Right kidney (tissue), 1 donor: ENCODE measurements around the gene SPAG9.

Experiments
- DNase-seq: peaks from one replicate; pipeline ENCODE4 v3.0.0-alpha.2; 2016

SPAG9 gene

GRCh38 chr17:50986989-50987660 is 133.5 kb downstream of the SPAG9 start:
- DNase-seq, result no peak

DNA sequence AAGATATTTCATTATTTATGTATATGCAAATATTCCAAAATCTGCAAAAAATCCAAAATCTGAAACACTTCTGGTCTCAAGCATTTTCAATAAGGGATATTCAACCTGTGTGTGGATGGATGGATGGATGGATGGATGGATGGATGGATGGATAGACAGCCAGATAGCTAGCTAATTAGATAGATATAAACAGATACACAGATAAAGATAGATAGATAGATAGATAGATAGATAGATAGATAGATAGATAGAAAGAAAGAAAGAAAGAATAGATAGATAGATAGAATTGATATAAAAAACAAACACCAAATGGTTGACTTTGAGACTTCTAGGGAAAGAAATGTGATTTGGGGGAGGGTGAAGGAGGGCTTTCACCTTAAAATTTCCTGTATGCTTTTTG is 139.4 kb downstream of the SPAG9 start:
- no peak for DNase-seq

DNA sequence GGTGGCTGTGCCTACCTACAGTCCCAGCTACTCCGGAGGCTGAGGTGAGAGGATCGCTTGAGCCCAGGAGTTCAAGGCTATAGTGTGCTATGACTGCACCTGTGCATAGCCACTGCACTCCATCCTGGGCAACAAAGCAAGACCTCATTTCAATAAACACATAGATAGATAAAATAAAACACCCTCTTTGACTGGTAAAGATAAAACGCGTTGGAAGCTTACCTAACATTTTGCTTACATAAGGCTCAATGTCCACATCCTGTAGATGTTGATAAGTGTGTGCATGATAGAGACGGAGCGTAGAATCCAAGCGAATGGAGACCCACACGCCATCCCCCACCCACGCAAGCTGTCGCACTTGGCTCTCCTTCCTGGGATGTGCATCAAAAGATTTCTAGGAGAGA is 141.1 kb downstream of the SPAG9 start:
- DNase-seq, result no peak

DNA sequence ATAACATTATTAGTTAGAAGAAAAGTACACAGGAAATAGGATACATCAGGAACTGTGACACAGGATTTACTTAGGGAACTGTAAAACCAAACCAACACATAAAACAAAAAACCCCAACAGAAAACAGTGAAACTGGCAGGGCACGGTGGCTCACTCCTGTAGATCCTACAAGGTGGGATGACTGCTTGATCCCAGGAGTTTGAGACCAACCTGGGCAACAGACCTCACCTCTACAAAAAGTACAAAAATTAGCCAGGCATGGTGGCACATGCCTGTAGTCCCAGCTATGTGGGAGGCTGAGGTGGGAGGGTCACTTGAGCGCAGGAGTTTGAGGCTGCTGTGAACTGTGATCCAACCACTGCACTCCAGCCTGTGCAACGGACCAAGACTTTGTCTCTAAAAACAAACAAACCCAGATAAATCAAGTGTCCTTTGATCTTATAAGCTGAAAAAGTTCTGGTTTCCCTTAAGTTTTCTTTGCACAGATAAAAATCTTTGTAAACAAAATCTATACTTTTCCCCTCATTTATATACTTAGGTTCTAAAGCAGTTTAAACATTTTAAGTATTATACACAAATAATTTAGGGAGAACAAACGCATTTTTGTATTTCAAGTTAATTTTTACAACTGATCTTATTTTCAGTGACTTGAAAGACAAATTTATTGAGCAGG is 143.0 kb downstream of the SPAG9 start:
- DNase-seq, result peak; percentile 33

DNA sequence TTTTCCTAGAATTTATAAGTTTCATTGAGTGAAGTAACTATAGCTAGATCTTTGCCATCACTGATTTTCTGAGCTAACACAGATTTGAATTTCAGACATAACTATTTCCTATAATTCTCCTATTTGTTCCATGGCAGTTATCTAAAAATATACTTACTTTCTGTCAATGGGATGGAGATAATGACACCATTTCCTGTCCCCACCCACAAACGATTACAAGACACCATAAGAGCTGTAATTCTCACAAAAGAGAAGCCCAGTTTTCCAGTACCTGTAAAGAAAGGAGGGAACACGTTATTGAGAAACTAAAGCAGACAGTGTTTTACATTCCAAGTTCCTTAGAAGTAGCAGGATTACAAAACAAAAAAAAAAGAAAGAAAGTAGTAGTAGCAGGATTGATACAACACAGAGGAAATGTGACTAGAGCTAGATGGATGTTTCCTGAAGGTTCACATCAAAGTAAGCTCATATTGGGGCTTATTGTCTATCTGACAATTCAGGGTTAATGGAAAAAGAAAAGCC is 143.7 kb downstream of the SPAG9 start:
- no peak for DNase-seq

DNA sequence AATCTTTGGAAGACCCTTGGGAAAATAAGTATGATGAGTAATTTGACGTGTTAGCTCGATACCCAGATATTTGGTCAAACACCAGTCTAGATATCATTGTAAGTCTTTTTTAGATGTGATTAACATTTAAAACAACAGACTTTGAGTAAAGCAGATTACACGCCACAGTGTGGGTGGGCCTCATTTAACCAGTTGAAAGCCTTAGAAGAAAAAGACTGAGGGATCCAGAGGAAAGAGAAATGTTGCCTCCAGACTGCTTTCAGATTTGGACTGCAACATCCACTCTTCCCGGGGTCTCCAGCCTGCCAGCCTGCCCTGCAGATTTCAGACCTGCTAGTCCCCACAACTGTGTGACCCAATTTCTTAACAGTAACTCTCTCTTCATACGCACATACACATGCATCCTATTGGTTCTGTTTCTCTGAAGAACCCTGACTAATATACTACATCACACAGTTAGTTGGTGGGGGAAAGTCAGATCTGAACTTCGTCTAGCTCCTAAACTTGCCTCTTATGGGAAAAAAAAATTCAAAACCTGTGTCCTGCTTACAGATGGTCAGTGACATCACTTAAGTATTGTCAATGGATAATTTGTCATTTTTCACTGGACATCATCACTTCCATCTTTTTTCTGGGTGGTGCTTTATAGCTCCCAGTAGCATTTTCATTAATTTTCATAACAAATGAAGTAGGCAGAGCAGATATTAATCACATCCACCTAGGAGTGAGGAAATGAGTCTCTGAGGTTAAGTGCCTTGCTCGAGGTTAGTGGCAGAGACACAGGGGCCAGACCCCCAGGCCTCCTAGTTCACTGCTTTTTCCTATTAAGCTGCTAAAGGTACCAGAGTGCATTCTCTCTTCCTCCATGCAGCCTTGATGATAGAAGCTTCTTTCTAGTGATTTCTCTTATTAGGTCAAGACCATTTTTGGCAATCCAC is 146.8 kb downstream of the SPAG9 start:
- DNase-seq, result no peak

GRCh38 chr17:50972577-50972976 is 148.1 kb downstream of the SPAG9 start:
- DNase-seq, result peak; percentile 21

- no peak for DNase-seq
These were observed 152.9 kb downstream of the SPAG9 start for GRCh38 chr17:50967795-50968194.

GRCh38 chr17:50966163-50966666 is 154.5 kb downstream of the SPAG9 start:
- DNase-seq, result no peak

DNA sequence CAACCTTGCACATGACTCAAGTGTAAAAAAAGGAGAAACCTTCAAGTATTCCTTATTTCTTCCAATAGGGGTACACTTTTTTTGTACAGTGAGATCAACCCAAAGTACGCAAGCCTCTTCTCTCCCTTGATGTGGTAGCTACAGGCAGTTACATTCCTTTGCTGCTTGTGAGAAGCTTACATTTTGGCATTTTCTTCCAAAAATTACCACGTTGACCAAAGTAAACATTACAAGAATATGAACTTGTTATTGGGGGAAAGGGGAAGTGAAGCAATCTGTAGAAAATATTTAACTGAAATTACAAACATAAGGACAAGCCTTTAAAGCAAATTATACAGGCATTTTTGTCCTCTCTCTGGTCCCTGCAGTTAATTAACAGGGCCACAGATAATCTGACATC is 157.5 kb downstream of the SPAG9 start:
- DNase-seq, result no peak

- no peak for DNase-seq
These were observed 159.1 kb downstream of the SPAG9 start for GRCh38 chr17:50961282-50962220.

GRCh38 chr17:50959341-50959740 is 161.3 kb downstream of the SPAG9 start:
- no peak for DNase-seq

DNA sequence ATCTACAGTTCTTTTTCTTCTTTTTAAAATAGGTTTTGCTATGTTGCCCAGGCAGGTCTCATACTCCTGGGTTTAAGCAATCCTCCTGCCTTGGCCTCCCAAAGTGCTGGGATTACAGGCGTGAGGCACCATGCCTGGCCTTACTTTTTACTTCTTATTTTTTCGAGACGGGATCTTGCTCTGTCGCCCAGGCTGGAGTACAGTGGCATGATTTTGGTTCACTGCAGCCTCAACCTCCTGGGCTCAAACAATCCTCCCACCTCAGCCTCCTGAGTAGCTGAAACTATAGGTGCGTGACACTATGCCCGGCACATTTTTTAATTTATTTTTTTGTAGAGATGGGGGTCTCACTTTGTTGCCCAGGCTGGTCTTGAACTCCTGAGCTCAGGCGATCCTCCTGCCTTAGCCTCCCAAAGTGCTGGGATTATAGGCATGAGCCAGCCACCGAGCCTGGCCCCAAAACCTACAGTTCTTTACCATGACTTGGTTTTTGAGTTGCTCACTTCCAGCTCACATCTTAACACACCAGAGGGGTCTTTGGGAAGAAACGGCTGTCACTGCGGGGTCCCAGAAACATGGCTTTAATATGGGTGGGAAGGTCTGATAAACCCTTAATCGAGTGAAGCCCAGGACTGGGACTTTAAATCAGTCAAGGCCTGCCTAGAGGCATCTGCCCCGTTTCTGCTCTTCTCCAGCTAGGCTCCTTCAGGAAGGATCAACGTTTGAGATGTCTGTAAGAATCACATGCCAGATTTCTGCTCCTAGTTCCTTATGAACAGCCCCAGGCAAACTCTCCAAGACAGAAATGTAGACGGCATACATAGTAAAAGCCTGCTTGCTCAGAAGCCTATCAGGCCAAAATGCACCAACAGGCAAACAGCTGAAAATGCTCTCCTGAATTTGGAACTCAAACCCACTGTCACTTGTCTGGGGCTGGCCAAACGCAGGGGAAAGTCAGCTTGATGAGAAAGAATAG is 162.8 kb downstream of the SPAG9 start:
- DNase-seq, result no peak

GRCh38 chr17:50956750-50957523 is 163.7 kb downstream of the SPAG9 start:
- DNase-seq, result peak; percentile 63

GRCh38 chr17:50956409-50956749 is 164.3 kb downstream of the SPAG9 start:
- no peak for DNase-seq

DNA sequence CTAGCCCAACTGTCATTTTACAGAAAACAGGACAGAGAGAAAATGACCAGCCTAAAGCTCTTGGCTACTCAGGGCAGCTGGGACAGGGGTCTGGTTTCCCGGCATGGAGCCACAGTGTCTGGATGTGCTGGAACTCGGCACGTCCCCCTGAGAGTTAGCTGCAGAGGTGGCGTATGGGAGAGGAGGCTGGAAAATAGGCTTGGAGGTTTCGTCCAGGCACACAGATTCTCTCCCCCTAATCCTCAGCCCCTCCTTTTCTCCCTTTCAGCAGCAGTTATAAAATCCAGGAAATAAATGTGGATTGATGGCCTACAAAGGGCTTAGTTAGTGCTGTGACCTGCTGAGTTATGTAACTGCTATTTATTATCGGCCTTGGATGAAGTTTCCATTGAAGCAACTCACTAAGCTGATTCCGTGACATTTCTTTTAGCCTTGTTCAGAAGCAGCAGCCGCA is 165.0 kb downstream of the SPAG9 start:
- DNase-seq, result no peak

- no peak for DNase-seq
These were observed 165.5 kb downstream of the SPAG9 start for GRCh38 chr17:50955160-50955559.

- DNase-seq, result no peak
These were observed 166.0 kb downstream of the SPAG9 start for GRCh38 chr17:50954641-50955121.
